ENCODE results near the gene PRSS27. TPM values are rescaled to one million over a fixed set of nuclear protein-coding genes. Genes with fewer than 3 reads are reported as not detected.

Gene PRSS27
- total and polyA plus RNA-seq, 2 of the 4 experiments (the other 2 are of a cell fraction), result under 0.01 to 0.58 TPM

- ATAC-seq (ENCODE audit: low read depth) (no peak), DNase-seq (no peak)
- POLR2A ChIA-PET (ENCODE audit: unreplicated experiment), result interaction anchor here (1.3 kb wide), 1 partner anchor 10 kb away, joined by 4 read pairs; no protein-coding TSS in a partner anchor
- Histone ChIP-seq H3K4me3 (ENCODE audit: insufficient read depth, low read depth, low read length) (no peak overlapping the region), H3K9ac (ENCODE audit: low read depth, low read length) (no peak overlapping the region), H4K91ac (ENCODE audit: insufficient read depth, low read depth, low read length) (no peak overlapping the region), H4K8ac (ENCODE audit: low read depth in 2 of 2, low read length in 2 of 2) (no peak overlapping the region), H2BK120ac (ENCODE audit: low read depth, low read length) (no peak overlapping the region), H2AK9ac (replicated peaks; ENCODE audit: low read depth, low read length, poor library complexity) (no peak overlapping the region), H4K20me1 (ENCODE audit: insufficient read depth, low read length) (no peaks in the 10 kb centered on the region), H3K4ac (ENCODE audit: low read depth, low read length) (no peak overlapping the region), H3K18ac (ENCODE audit: low read depth, low read length) (no peak overlapping the region), H2AK5ac (ENCODE audit: low read depth, low read length) (no peak overlapping the region), H3K36me3 (ENCODE audit: control insufficient read depth, insufficient read depth, low read length) (no peaks in the 10 kb centered on the region), H2BK20ac (ENCODE audit: low read depth, low read length) (no peak overlapping the region), H3K79me1 (ENCODE audit: low read depth in 1 of 2, low read length in 2 of 2) (no peaks in the 10 kb centered on the region), H3K14ac (replicated peaks; ENCODE audit: low read depth, low read length) (no peak overlapping the region), H3K56ac (ENCODE audit: extremely low read depth, insufficient read depth, low read length) (no peak overlapping the region), H2AFZ (replicated peaks; ENCODE audit: low read length, poor library complexity) (no peak overlapping the region), H4K5ac (ENCODE audit: low read depth, low read length) (no peak overlapping the region), H3K4me2 (ENCODE audit: low read depth, low read length) (no peak overlapping the region), H3K4me1 (ENCODE audit: control insufficient read depth, insufficient read depth, low read length) (no peaks in the 10 kb centered on the region), H3K9me1 (ENCODE audit: insufficient read depth, low read length) (no peaks in the 10 kb centered on the region), H2BK15ac (ENCODE audit: low read depth, low read length) (no peak overlapping the region), H2BK5ac (ENCODE audit: low read depth, low read length, poor library complexity, severe bottlenecking) (no peak overlapping the region), H3K9me3 (ENCODE audit: control insufficient read depth, insufficient read depth, low read length) (no peaks in the 10 kb centered on the region), H3K23ac (ENCODE audit: low read depth, low read length) (no peak overlapping the region), H3K27ac (ENCODE audit: insufficient read depth, low read length) (no peak overlapping the region), H3K27me3 (ENCODE audit: control insufficient read depth, insufficient read depth, low read length) (no peaks in the 10 kb centered on the region; the same call in 1 of the 2 replicates)
- TF ChIP-seq, protein P1, sequence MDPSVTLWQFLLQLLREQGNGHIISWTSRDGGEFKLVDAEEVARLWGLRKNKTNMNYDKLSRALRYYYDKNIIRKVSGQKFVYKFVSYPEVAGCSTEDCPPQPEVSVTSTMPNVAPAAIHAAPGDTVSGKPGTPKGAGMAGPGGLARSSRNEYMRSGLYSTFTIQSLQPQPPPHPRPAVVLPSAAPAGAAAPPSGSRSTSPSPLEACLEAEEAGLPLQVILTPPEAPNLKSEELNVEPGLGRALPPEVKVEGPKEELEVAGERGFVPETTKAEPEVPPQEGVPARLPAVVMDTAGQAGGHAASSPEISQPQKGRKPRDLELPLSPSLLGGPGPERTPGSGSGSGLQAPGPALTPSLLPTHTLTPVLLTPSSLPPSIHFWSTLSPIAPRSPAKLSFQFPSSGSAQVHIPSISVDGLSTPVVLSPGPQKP (IDR thresholded peaks at IDR 0.05; ENCODE audit: borderline replicate concordance, low read depth, low read length), result no peak
- TF ChIP-seq USF2 (IDR thresholded peaks at IDR 0.05; ENCODE audit: low read depth, low read length), result no peak
- no peak for TF ChIP-seq CEBPB (IDR thresholded peaks at IDR 0.05; ENCODE audit: low read depth, low read length)
- no peak for TF ChIP-seq BHLHE40 (IDR thresholded peaks at IDR 0.05; ENCODE audit: low read depth, low read length)
- no peak for TF ChIP-seq RFX5 (IDR thresholded peaks at IDR 0.05; ENCODE audit: low read depth, low read length)
- TF ChIP-seq FOS (IDR thresholded peaks at IDR 0.05; ENCODE audit: low read depth, low read length), result no peak
- no peak for TF ChIP-seq MXI1 (IDR thresholded peaks at IDR 0.05; ENCODE audit: borderline replicate concordance, low read depth, low read length)
- no peak for TF ChIP-seq RAD21 (IDR thresholded peaks at IDR 0.05; ENCODE audit: low read length)
- no peak for TF ChIP-seq POLR2A (IDR thresholded peaks at IDR 0.05; ENCODE audit: low read depth, low read length)
- TF ChIP-seq MAFK (IDR thresholded peaks at IDR 0.05; ENCODE audit: low read depth, low read length), result no peak
- TF ChIP-seq SMC3 (IDR thresholded peaks at IDR 0.05; ENCODE audit: low read depth, low read length), result no peak
- no peak for TF ChIP-seq NFE2L2 (IDR thresholded peaks at IDR 0.05; ENCODE audit: low read depth, low read length)
- TF ChIP-seq, protein P2, sequence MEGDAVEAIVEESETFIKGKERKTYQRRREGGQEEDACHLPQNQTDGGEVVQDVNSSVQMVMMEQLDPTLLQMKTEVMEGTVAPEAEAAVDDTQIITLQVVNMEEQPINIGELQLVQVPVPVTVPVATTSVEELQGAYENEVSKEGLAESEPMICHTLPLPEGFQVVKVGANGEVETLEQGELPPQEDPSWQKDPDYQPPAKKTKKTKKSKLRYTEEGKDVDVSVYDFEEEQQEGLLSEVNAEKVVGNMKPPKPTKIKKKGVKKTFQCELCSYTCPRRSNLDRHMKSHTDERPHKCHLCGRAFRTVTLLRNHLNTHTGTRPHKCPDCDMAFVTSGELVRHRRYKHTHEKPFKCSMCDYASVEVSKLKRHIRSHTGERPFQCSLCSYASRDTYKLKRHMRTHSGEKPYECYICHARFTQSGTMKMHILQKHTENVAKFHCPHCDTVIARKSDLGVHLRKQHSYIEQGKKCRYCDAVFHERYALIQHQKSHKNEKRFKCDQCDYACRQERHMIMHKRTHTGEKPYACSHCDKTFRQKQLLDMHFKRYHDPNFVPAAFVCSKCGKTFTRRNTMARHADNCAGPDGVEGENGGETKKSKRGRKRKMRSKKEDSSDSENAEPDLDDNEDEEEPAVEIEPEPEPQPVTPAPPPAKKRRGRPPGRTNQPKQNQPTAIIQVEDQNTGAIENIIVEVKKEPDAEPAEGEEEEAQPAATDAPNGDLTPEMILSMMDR (conservative IDR thresholded peaks at IDR 0.05; ENCODE audit: low read depth, low read length), result no peak
- TF ChIP-seq CHD1 (IDR thresholded peaks at IDR 0.05; ENCODE audit: low read depth, low read length), result no peak
- no peak for TF ChIP-seq MAZ (IDR thresholded peaks at IDR 0.05; ENCODE audit: borderline replicate concordance, low read depth, low read length)
- no peak for TF ChIP-seq RCOR1 (IDR thresholded peaks at IDR 0.05; ENCODE audit: insufficient replicate concordance, low read length)
- in situ Hi-C loops (cut with MboI; ENCODE audit: low sequenced_read_pairs), result no loop called here
- BruUV-seq (replicated peaks), result no TSS peak
- CTCF ChIA-PET, result no interaction called here
- dilution Hi-C loops (cut with HindIII; ENCODE audit: low sequenced_read_pairs, unreplicated experiment), result no loop called here
- WGBS, 2 experiments (ENCODE audit: extremely low coverage in 2 of 2, insufficient read length in 1 of 2), result no CpG with 5 or more reads among the region's 4 CpGs
- intact Hi-C loops (cut with micrococcal nuclease), result no loop called here
Observed at GRCh38 chr16:2741168-2741567, 21.1 kb upstream of the PRSS27 start.
